ENCODE data around the gene PRKAR1B.
"Not testable (repeated sequence)": the region's sequence is repeated elsewhere in the genome, so short reads cannot be mapped to it uniquely, and the experiment has no call there.

PRKAR1B gene

GRCh38 chr7:641269-641671 is 85.8 kb downstream of the PRKAR1B start:
- DNase-seq: no peak

- no peak for DNase-seq
Measured at GRCh38 chr7:638256-639011, 88.6 kb downstream of the PRKAR1B start.

GRCh38 chr7:637826-638225 is 89.3 kb downstream of the PRKAR1B start:
- no peak for DNase-seq

- DNase-seq: peak in 1 of 2 donors; percentile 23
Measured at GRCh38 chr7:636396-636795, 90.7 kb downstream of the PRKAR1B start.

GRCh38 chr7:635687-636382 is 91.2 kb downstream of the PRKAR1B start:
- not testable (repeated sequence) for DNase-seq

GRCh38 chr7:635227-635626 is 91.9 kb downstream of the PRKAR1B start:
- no peak for DNase-seq

- DNase-seq: no peak
Measured at GRCh38 chr7:633381-634018, 93.6 kb downstream of the PRKAR1B start.

- no peak for DNase-seq
Measured at GRCh38 chr7:632831-633210, 94.3 kb downstream of the PRKAR1B start.

GRCh38 chr7:631964-632830 is 94.9 kb downstream of the PRKAR1B start:
- DNase-seq: no peak

GRCh38 chr7:631291-631711 is 95.8 kb downstream of the PRKAR1B start:
- no peak for DNase-seq

GRCh38 chr7:630539-630938 is 96.5 kb downstream of the PRKAR1B start:
- DNase-seq: no peak

GRCh38 chr7:630111-630511 is 97.0 kb downstream of the PRKAR1B start:
- DNase-seq: no peak

- DNase-seq: no peak
Measured at GRCh38 chr7:628826-629225, 98.3 kb downstream of the PRKAR1B start.

GRCh38 chr7:628402-628763 is 98.7 kb downstream of the PRKAR1B start:
- DNase-seq: no peak

GRCh38 chr7:627661-628401 is 99.2 kb downstream of the PRKAR1B start:
- no peak for DNase-seq

- DNase-seq: no peak
Measured at GRCh38 chr7:625376-625971, 101.6 kb downstream of the PRKAR1B start.

- DNase-seq: no peak
Measured at GRCh38 chr7:623464-623863, 103.6 kb downstream of the PRKAR1B start.

- DNase-seq: no peak
Measured at GRCh38 chr7:621572-622285, 105.4 kb downstream of the PRKAR1B start.

- no peak for DNase-seq
Measured at GRCh38 chr7:620885-621284, 106.2 kb downstream of the PRKAR1B start.

- DNase-seq: no peak
Measured at GRCh38 chr7:620056-620455, 107.0 kb downstream of the PRKAR1B start.

GRCh38 chr7:619368-619840 is 107.7 kb downstream of the PRKAR1B start:
- DNase-seq: no peak
